ENCODE results near the gene PFKFB4. TPM values are rescaled to one million over a fixed set of nuclear protein-coding genes. Genes with fewer than 3 reads are reported as not detected.

PFKFB4 gene
- 1 to 10 TPM in 1 of 2 donors, under 1 TPM in 1; 0.59 to 1.2 TPM for total RNA-seq

- peaks cover 2 to 51% of the 10 kb centered on the region in 2 donors for H3K4me1 ChIP-seq
These were observed at the start of gene PFKFB4 for GRCh38 chr3:48556796-48557626. TSS of gene PFKFB4 (minus strand) at chr3:48556803. CDS start at chr3:48556777, 26 bp downstream.

GRCh38 chr3:48601622-48601994 lies 45.0 kb upstream of the PFKFB4 start:
- no peak overlapping the region for H3K4me3 ChIP-seq
- no peak for TF ChIP-seq CTCF (IDR thresholded peaks at IDR 0.05)
- H3K27me3 ChIP-seq = no peaks in the 10 kb centered on the region
- H3K36me3 ChIP-seq = peaks cover 79% of the 10 kb centered on the region
- H3K4me1 ChIP-seq = peaks cover 0 to 55% of the 10 kb centered on the region in 2 donors
- H3K27ac ChIP-seq = peak overlapping the region; percentile 86 to 95
- no peak for DNase-seq (ENCODE audit: low spot score)
- no peaks in the 10 kb centered on the region for H3K9me3 ChIP-seq

More at GRCh38 chr3:48556796-48557626, at the start of gene PFKFB4:
- peak; percentile 99 for DNase-seq (ENCODE audit: low spot score)
- no peaks in the 10 kb centered on the region for H3K27me3 ChIP-seq
- peak within 1 kb of the TSS; percentile 63 for H3K27ac ChIP-seq
- no peaks in the 10 kb centered on the region for H3K9me3 ChIP-seq
- no peaks in the 10 kb centered on the region for H3K36me3 ChIP-seq
- peak in 1 of 2 donors; percentile 37 for TF ChIP-seq CTCF (IDR thresholded peaks at IDR 0.05)
- H3K4me3 ChIP-seq = peak within 1 kb of the TSS; percentile 44 to 63

- peaks cover 0 to 61% of the 10 kb centered on the region in 2 donors for H3K4me1 ChIP-seq
- no peak for DNase-seq (ENCODE audit: low spot score)
- H3K27ac ChIP-seq = peak overlapping the region; percentile 86 to 95
- no peak overlapping the region for H3K4me3 ChIP-seq
- no peaks in the 10 kb centered on the region for H3K27me3 ChIP-seq
- no peaks in the 10 kb centered on the region for H3K9me3 ChIP-seq
- TF ChIP-seq CTCF (IDR thresholded peaks at IDR 0.05) = no peak
- peaks cover 74% of the 10 kb centered on the region for H3K36me3 ChIP-seq
These were observed 44.4 kb upstream of the PFKFB4 start for GRCh38 chr3:48600711-48601621.

GRCh38 chr3:48599509-48600285 lies 43.1 kb upstream of the PFKFB4 start:
- TF ChIP-seq CTCF (IDR thresholded peaks at IDR 0.05) = no peak
- H3K9me3 ChIP-seq = no peaks in the 10 kb centered on the region
- H3K4me1 ChIP-seq = peaks cover 0 to 74% of the 10 kb centered on the region in 2 donors
- H3K4me3 ChIP-seq = no peak overlapping the region
- H3K27me3 ChIP-seq = no peaks in the 10 kb centered on the region
- H3K36me3 ChIP-seq = peaks cover 61% of the 10 kb centered on the region
- no peak for DNase-seq (ENCODE audit: low spot score)
- peak overlapping the region; percentile 86 to 95 for H3K27ac ChIP-seq

- Histone ChIP-seq H3K4me1 (peaks cover 0 to 80% of the 10 kb centered on the region in 2 donors), H3K27me3 (no peaks in the 10 kb centered on the region), H3K9me3 (no peaks in the 10 kb centered on the region), H3K36me3 (peaks cover 55% of the 10 kb centered on the region), H3K4me3 (no peak overlapping the region), H3K27ac (peak overlapping the region; percentile 86 to 95)
- TF ChIP-seq CTCF (IDR thresholded peaks at IDR 0.05) = no peak
- DNase-seq (ENCODE audit: low spot score) = no peak
These were observed 42.5 kb upstream of the PFKFB4 start for GRCh38 chr3:48599077-48599501.
